ENCODE data around the gene A3GALT2.

A3GALT2 gene

GRCh38 chr1:33257207-33257771 is 63.6 kb downstream of the A3GALT2 start:
- Histone ChIP-seq H3K27me3 (ENCODE audit: control insufficient read depth in 2 of 2, insufficient read depth in 2 of 2, low read length in 2 of 2) (no peaks in the 10 kb centered on the region), H3K36me3 (ENCODE audit: control insufficient read depth in 2 of 2, insufficient read depth in 2 of 2, low read length in 2 of 2) (no peaks in the 10 kb centered on the region), H3K4me3 (ENCODE audit: low read length in 2 of 2) (peak overlapping the region; percentile 78 to 81), H3K9me3 (ENCODE audit: control insufficient read depth in 2 of 2, low read length in 2 of 2) (no peaks in the 10 kb centered on the region), H3K4me1 (ENCODE audit: control insufficient read depth in 2 of 2, insufficient read depth in 2 of 2, low read length in 2 of 2) (peaks cover 12 to 14% of the 10 kb centered on the region in 2 donors), H3K9ac (ENCODE audit: low read depth in 1 of 2, low read length in 2 of 2) (peak overlapping the region; percentile 58 to 67), H3K27ac (ENCODE audit: low read depth in 2 of 2, low read length in 2 of 2) (peak overlapping the region; percentile 59 to 78)
